ENCODE results near the gene DNAH10. TPM values are rescaled to one million over a fixed set of nuclear protein-coding genes. Genes with fewer than 3 reads are reported as not detected.

Gene DNAH10
- total RNA-seq, 1 experiment from 2014 or later: 0.17 TPM

DNA sequence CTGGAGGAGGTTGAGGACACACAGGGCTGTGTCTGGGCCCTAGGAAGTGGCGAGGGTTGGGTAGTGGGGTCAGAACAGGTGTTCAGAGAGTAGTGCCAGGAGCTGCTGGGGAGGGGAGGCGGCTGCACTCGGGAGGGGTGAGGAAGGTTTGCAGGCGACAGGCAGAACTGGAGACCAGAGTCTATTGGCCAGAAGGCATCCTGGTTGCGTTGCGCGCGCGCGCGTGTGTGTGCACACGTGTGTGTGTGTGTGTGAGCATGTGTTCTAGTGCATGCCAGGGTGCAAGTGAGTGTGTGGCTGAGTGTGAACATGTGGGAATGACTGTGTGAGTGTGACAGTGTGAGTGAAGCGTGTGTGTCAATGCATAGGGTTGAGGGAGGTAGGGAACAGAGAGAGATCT, 124.2 kb downstream of the DNAH10 start:
- Histone ChIP-seq H3K79me1 (ENCODE audit: insufficient read depth, low read depth, low read length, poor library complexity, severe bottlenecking) (no peaks in the 10 kb centered on the region), H4K91ac (ENCODE audit: insufficient read length, low read depth, low read length) (no peak overlapping the region), H3K9me3 (ENCODE audit: control insufficient read depth, low read depth, low read length) (no peaks in the 10 kb centered on the region), H3K23me2 (ENCODE audit: insufficient read length, low read depth, low read length, poor library complexity, severe bottlenecking) (no peaks in the 10 kb centered on the region), H3K14ac (ENCODE audit: insufficient read depth, low read length) (no peak overlapping the region), H2BK5ac (ENCODE audit: insufficient read length, low read length) (no peak overlapping the region), H3K4me2 (ENCODE audit: insufficient read depth, insufficient read length, low read length) (no peak overlapping the region), H4K20me1 (ENCODE audit: control insufficient read depth, insufficient read depth, insufficient read length) (no peaks in the 10 kb centered on the region), H2AFZ (ENCODE audit: low read length) (no peak overlapping the region), H3K27me3 (ENCODE audit: insufficient read depth, low read length) (no peaks in the 10 kb centered on the region; the same call in 1 of the 2 replicates), H3K18ac (ENCODE audit: insufficient read length, low read depth, low read length) (peak overlapping the region; percentile 69), H4K8ac (replicated peaks; ENCODE audit: insufficient read length, low read depth, low read length) (no peak overlapping the region), H3K4me1 (ENCODE audit: insufficient read depth, low read length) (no peaks in the 10 kb centered on the region), H3K79me2 (ENCODE audit: insufficient read depth, low read length) (no peaks in the 10 kb centered on the region), H3K27ac (ENCODE audit: insufficient read length, low read depth, low read length) (no peak overlapping the region), H3K4ac (ENCODE audit: low read depth, low read length) (no peak overlapping the region), H4K5ac (ENCODE audit: insufficient read length, low read depth, low read length) (no peak overlapping the region), H3K23ac (ENCODE audit: insufficient read length, low read depth, low read length) (no peak overlapping the region), H3T11ph (ENCODE audit: low read length) (no peak overlapping the region), H2BK12ac (ENCODE audit: insufficient read length, low read depth, low read length) (no peak overlapping the region), H2BK120ac (ENCODE audit: low read depth, low read length, poor library complexity, severe bottlenecking) (no peak overlapping the region), H2BK15ac (ENCODE audit: low read depth, low read length) (no peak overlapping the region), H2AK5ac (ENCODE audit: insufficient read length, low read length) (no peak overlapping the region), H3K56ac (ENCODE audit: insufficient read length, low read depth, low read length) (no peak overlapping the region), H3K9ac (ENCODE audit: extremely low read depth, insufficient read length, low read length) (no peak overlapping the region), H2BK20ac (ENCODE audit: low read depth, low read length, poor library complexity, severe bottlenecking) (no peak overlapping the region)
- no peak for DNase-seq
- WGBS (ENCODE audit: extremely low coverage, insufficient read length, low lambda C conversion rate): no CpG with 5 or more reads among the region's 13 CpGs
- no peaks in the 10 kb centered on the region; a peak in 1 of 5 replicates for H3K9me3 Mint-ChIP-seq
- no peak overlapping the region for H3K4me3 Mint-ChIP-seq
- H3K27me3 Mint-ChIP-seq (ENCODE audit: low read depth): peaks cover 90% of the 10 kb centered on the region
- H3K36me3 Mint-ChIP-seq (ENCODE audit: insufficient read depth in 1 of 3, low read depth in 3 of 3): no peaks in the 10 kb centered on the region
- peaks cover 5 to 7% of the 10 kb centered on the region in 2 experiments for H3K4me1 Mint-ChIP-seq
- no peak overlapping the region for H3K27ac Mint-ChIP-seq
- TF ChIP-seq, protein P1, sequence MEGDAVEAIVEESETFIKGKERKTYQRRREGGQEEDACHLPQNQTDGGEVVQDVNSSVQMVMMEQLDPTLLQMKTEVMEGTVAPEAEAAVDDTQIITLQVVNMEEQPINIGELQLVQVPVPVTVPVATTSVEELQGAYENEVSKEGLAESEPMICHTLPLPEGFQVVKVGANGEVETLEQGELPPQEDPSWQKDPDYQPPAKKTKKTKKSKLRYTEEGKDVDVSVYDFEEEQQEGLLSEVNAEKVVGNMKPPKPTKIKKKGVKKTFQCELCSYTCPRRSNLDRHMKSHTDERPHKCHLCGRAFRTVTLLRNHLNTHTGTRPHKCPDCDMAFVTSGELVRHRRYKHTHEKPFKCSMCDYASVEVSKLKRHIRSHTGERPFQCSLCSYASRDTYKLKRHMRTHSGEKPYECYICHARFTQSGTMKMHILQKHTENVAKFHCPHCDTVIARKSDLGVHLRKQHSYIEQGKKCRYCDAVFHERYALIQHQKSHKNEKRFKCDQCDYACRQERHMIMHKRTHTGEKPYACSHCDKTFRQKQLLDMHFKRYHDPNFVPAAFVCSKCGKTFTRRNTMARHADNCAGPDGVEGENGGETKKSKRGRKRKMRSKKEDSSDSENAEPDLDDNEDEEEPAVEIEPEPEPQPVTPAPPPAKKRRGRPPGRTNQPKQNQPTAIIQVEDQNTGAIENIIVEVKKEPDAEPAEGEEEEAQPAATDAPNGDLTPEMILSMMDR (conservative IDR thresholded peaks at IDR 0.05): no peak

Data from H9 (cell line).